Nephron (organoid): ENCODE data around the gene CBLN3.

Experiments
- H3K27ac Mint-ChIP-seq, 3 experiments: 2 replicates each; pipeline ENCODE4 v1.8.0; 2020; ENCODE audit warnings: mixed read lengths in 3 of 3, mild to moderate bottlenecking in 2 of 3, moderate library complexity in 1 of 3
- H3K27me3 Mint-ChIP-seq: 2 replicates; pipeline ENCODE4 v1.8.0; 2021; ENCODE audit warnings: low read depth, mild to moderate bottlenecking, moderate library complexity, mixed read lengths
- H3K36me3 Mint-ChIP-seq: 2 replicates; pipeline ENCODE4 v1.8.0; 2020; ENCODE audit warnings: low read depth, mixed read lengths
- H3K4me1 Mint-ChIP-seq: 2 replicates; pipeline ENCODE4 v1.8.0; 2020; ENCODE audit warnings: mixed read lengths
- H3K4me3 Mint-ChIP-seq, 3 experiments: 2 replicates each; pipeline ENCODE4 v1.8.0; 2020; ENCODE audit warnings: mild to moderate bottlenecking in 3 of 3, mixed read lengths in 3 of 3, moderate library complexity in 2 of 3
- H3K9me3 Mint-ChIP-seq: 2 replicates; pipeline ENCODE4 v1.8.0; 2020; ENCODE audit warnings: mixed read lengths
- TF ChIP-seq, protein P1 (sequence below), 3 experiments: fragments of 200-600 bp; sonication (generic); IDR thresholded peaks; one replicate each; pipeline ENCODE4 v1.5.0; 2021; ENCODE audit warnings: antibody characterized with exemption in 3 of 3; ENCODE audit not compliant: unreplicated experiment in 3 of 3

CBLN3 gene

DNA sequence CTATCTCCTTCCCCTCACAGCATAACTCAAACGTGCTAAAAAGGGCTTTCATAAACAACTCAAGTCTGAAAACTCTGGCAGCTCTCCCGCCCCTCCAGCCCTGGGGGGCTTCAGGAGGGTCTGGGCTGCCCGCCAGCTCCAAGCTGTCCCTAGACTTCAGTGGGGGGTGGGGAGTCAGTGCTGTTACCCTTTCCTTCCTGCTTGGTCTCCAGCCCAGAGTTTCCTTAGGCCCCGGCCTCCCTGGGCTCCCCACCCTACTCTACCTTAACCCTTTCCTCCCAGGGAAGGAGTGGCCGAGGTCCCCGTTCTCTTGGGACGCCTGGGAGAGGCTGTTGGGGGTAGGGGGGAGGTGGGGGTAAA, 31.2 kb downstream of the CBLN3 start:
- Mint-ChIP-seq H3K27me3 (no peaks in the 10 kb centered on the region), H3K9me3 (peaks cover 3% of the 10 kb centered on the region), H3K36me3 (peaks cover 9% of the 10 kb centered on the region), H3K4me3 (peak overlapping the region; percentile 92 to 99 (median 97)), H3K27ac (peak overlapping the region; percentile 75 to 98 (median 98)), H3K4me1 (peaks cover 72% of the 10 kb centered on the region)
- TF ChIP-seq, protein P1, sequence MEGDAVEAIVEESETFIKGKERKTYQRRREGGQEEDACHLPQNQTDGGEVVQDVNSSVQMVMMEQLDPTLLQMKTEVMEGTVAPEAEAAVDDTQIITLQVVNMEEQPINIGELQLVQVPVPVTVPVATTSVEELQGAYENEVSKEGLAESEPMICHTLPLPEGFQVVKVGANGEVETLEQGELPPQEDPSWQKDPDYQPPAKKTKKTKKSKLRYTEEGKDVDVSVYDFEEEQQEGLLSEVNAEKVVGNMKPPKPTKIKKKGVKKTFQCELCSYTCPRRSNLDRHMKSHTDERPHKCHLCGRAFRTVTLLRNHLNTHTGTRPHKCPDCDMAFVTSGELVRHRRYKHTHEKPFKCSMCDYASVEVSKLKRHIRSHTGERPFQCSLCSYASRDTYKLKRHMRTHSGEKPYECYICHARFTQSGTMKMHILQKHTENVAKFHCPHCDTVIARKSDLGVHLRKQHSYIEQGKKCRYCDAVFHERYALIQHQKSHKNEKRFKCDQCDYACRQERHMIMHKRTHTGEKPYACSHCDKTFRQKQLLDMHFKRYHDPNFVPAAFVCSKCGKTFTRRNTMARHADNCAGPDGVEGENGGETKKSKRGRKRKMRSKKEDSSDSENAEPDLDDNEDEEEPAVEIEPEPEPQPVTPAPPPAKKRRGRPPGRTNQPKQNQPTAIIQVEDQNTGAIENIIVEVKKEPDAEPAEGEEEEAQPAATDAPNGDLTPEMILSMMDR (IDR thresholded peaks at IDR 0.05; ENCODE audit: unreplicated experiment in 3 of 3) = no peak

DNA sequence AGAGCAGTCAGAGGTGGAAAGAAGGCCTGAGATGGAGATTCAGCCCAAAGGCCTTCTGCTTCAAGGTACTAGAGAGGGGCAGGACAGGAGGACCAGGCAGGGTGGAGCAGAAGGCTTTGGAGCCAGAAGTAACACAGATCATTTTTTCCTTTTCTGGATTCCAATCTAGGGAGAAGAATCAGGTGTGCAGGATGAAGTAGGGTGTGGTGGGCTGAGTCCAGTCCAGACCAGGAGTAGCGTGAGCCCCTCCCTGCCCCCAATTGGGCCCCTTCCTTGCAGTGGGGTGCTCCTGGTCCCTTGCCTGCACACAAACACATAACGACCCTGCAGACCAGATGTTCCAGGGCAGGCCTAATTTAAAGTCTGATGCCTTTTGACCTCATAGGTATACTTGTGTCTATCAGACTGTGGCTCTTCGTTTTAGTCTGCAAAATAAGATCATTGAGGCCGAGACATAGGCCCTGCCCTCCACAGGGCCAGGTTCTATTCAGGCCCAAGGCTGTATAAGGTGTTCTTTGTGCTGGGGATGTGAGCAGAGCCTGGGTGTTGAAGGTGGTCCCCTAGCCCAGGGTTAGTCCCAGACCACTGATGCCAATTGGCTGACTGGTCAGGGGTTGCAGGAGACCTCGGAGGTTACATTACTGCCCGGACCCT, 31.7 kb downstream of the CBLN3 start:
- H3K36me3 Mint-ChIP-seq = peaks cover 4% of the 10 kb centered on the region
- H3K9me3 Mint-ChIP-seq = peaks cover 3% of the 10 kb centered on the region
- H3K27ac Mint-ChIP-seq = peak overlapping the region; percentile 75 to 98 (median 98)
- no peaks in the 10 kb centered on the region for H3K27me3 Mint-ChIP-seq
- H3K4me1 Mint-ChIP-seq = peaks cover 67% of the 10 kb centered on the region
- peak overlapping the region; percentile 92 to 99 (median 97) for H3K4me3 Mint-ChIP-seq
- TF ChIP-seq, protein P1 (IDR thresholded peaks at IDR 0.05; ENCODE audit: unreplicated experiment in 3 of 3) = no peak

DNA sequence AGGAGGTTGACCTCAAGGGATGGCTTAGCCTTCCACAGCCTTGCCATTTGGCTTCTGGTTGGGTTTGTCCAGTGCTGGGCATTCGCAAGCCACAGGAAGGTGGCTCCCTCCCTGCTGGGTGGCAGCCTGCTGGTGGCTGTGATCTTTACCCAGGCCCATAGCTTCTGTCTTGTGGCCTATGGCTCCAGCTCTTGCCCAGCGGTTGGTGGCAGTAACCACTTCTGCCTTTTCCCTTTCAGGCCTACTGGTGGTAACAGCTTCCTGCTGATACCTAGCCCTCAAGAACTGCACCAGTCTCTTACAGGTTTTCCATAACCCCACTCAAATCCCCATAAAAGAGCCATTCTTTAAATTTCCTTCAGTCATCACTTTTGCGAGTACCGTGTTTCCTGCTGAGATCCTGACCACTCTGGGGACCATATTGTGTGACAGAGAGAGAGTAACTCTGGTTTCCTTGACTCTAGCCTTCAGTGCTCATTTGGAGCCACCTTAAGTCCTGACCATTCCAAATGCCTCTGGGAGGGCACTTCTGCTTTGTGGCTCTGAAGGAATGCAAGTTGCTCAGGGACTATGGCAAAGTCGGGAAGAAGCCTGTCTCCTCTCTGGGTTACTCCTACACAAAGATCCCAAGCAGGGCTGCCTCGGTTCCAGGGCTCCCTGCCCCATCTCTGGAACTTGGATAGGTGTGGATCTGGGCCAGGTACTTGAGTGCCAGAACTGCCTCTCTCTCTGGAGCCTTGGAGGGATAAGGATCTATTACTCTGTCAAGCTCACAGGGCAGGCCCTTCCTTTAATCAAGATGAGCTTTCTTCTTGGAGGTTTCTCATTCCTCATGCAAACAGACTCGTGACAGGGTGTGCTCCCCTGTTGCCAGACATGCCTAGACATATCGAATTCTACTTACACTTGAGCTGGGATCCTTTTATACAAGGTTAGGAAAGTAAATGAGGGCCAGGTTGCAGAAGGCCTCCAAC, 33.6 kb downstream of the CBLN3 start:
- Mint-ChIP-seq H3K27ac (peak overlapping the region; percentile 75 to 98 (median 86)), H3K4me1 (peaks cover 64% of the 10 kb centered on the region), H3K36me3 (no peaks in the 10 kb centered on the region), H3K27me3 (no peaks in the 10 kb centered on the region), H3K9me3 (peaks cover 3% of the 10 kb centered on the region), H3K4me3 (peak overlapping the region in 1 of 3 experiments; percentile 26)
- TF ChIP-seq, protein P1 (IDR thresholded peaks at IDR 0.05; ENCODE audit: unreplicated experiment in 3 of 3) = no peak

DNA sequence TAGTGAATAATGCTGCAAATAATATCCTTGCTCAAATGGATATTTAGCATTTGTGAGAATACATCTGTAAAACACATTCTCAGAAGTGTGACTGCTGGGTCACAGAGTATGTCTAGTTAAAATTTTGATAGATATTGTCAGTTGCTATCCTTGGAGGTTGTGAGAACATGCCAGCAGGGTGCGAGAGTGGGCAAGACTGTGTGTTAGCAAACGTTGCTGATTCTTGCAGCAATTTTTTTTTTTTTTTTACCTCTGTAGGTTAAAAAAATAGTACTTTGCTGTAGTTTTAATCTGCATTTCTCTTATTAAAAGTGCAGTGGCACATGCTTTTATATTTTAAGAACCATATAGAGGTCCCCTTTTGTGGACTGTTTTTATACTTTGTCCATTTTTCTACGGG, 35.2 kb downstream of the CBLN3 start:
- TF ChIP-seq, protein P1 (IDR thresholded peaks at IDR 0.05; ENCODE audit: unreplicated experiment in 3 of 3) = no peak
- Mint-ChIP-seq H3K27me3 (no peaks in the 10 kb centered on the region), H3K27ac (peak overlapping the region; percentile 44 to 88 (median 79)), H3K9me3 (peaks cover 3% of the 10 kb centered on the region), H3K4me1 (peaks cover 68% of the 10 kb centered on the region), H3K36me3 (no peaks in the 10 kb centered on the region), H3K4me3 (peak overlapping the region in 1 of 3 experiments; percentile 6)

DNA sequence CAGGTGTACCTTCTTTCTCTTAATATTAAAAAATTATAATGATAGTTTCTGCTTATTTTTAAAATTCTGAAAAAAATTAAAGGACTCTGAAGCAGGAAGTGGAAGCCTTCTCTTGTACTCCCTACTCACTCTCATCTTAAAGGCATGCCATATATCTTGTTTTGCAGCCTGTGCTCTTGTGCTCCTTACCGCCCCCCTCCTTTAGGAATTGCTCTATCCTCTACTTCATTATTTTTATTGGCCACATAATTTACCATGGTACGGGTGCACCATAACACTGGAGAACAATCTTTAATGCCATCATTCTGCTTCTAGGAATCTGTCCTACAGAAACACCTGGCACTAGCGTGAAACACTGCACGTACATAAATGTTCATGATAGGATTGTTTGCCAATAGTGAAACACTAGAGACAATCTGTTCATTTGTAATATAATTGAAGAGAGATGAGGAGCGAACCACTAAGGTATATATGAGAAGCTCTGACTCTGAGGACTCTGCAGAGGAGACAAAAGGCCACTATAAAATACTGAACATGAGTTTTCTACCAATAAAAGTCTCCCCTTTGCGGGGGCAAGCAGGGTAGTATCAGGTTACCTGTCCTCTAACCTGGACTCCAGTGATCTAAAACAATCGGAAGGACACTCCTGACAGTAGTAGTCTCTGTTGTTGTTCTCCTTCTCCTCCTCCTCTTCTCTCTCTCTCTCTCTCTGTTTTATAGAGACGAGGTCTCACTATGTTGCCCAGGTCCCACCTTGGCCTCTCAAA, 37.0 kb downstream of the CBLN3 start:
- Mint-ChIP-seq H3K36me3 (no peaks in the 10 kb centered on the region), H3K9me3 (peaks cover 3% of the 10 kb centered on the region)
- TF ChIP-seq, protein P1 (IDR thresholded peaks at IDR 0.05; ENCODE audit: unreplicated experiment in 3 of 3) = no peak

More for the DNA sequence above, 37.0 kb downstream of the CBLN3 start:
- H3K4me3 Mint-ChIP-seq = peak overlapping the region; percentile 1 to 19 (median 9)
- H3K27ac Mint-ChIP-seq = peak overlapping the region; percentile 59 to 88 (median 80)
- H3K4me1 Mint-ChIP-seq = peaks cover 75% of the 10 kb centered on the region
- H3K27me3 Mint-ChIP-seq = no peaks in the 10 kb centered on the region
